Neural cell (in vitro differentiated cells): ENCODE data around the gene ERP44. TPM values are rescaled to one million over a fixed set of nuclear protein-coding genes. Genes with fewer than 3 reads are reported as not detected.
A peak's percentile ranks its signal among the peaks of the same experiment; 100 is the strongest.

Experiments used
- H2AFZ ChIP-seq: fragments of 200-600, 300-800 bp; sonication (generic), shearing (Covaris generic); 2 replicates; pipeline ENCODE4 v1.6.0; 2014; ENCODE audit warnings: low read depth, mild to moderate bottlenecking, antibody characterized with exemption, low read length, moderate library complexity
- H3F3A ChIP-seq: fragments of 200-600 bp; shearing (Covaris generic); 2 replicates; pipeline ENCODE4 v1.6.1; 2016; ENCODE audit warnings: mild to moderate bottlenecking, moderate library complexity, mixed read lengths, antibody characterized with exemption, low read length; ENCODE audit not compliant: insufficient read depth, poor library complexity, severe bottlenecking
- H3K27ac ChIP-seq: fragments of 200-600, 300-800 bp; sonication (generic), shearing (Covaris generic); 2 replicates; pipeline ENCODE4 v1.5.1; 2014; ENCODE audit warnings: mild to moderate bottlenecking, low read length, moderate library complexity
- H3K27me3 ChIP-seq: fragments of 300-800, 200-600 bp; sonication (generic), shearing (Covaris generic); 2 replicates; pipeline ENCODE4 v1.6.0; 2014; ENCODE audit warnings: mild to moderate bottlenecking, low read depth, low read length, moderate library complexity; ENCODE audit not compliant: insufficient read depth
- H3K36me3 ChIP-seq: fragments of 300-800, 200-600 bp; sonication (generic), shearing (Covaris generic); 2 replicates; pipeline ENCODE4 v1.5.1; 2014; ENCODE audit warnings: mild to moderate bottlenecking, antibody characterized with exemption, low read length, moderate library complexity; ENCODE audit not compliant: insufficient read depth
- H3K4me2 ChIP-seq: fragments of 300-800, 200-600 bp; sonication (generic), shearing (Covaris generic); 2 replicates; pipeline ENCODE4 v1.6.0; 2014; ENCODE audit warnings: mild to moderate bottlenecking, low read length
- H3K4me3 ChIP-seq: fragments of 300-800, 200-600 bp; sonication (generic), shearing (Covaris generic); 2 replicates; pipeline ENCODE4 v1.5.1; 2014; ENCODE audit warnings: mild to moderate bottlenecking, low read length, moderate library complexity
- H3K79me2 ChIP-seq: fragments of 200-600 bp; shearing (Covaris generic); replicated peaks from 2 replicates; pipeline ENCODE4 v1.6.0; 2014; ENCODE audit warnings: mild to moderate bottlenecking, low read length, moderate library complexity; ENCODE audit not compliant: insufficient read depth
- H3K9ac ChIP-seq: fragments of 300-800, 200-600 bp; sonication (generic), shearing (Covaris generic); 2 replicates; pipeline ENCODE4 v1.6.1; 2016; ENCODE audit warnings: mild to moderate bottlenecking, low read length, mixed read lengths
- H3K9me2 ChIP-seq: fragments of 200-600 bp; shearing (Covaris generic); 2 replicates; pipeline ENCODE4 v1.6.1; 2016; ENCODE audit warnings: mild to moderate bottlenecking, low read length, mixed read lengths; ENCODE audit not compliant: insufficient read depth
- H3K9me3 ChIP-seq: fragments of 200-600, 300-800 bp; sonication (generic), shearing (Covaris generic); 2 replicates; pipeline ENCODE4 v1.6.1; 2016; ENCODE audit warnings: mild to moderate bottlenecking, mixed run types, low read length, moderate library complexity, mixed read lengths
- H4K20me1 ChIP-seq: fragments of 200-600 bp; shearing (Covaris generic); 2 replicates; pipeline ENCODE4 v1.6.1; 2016; ENCODE audit warnings: mild to moderate bottlenecking, mixed run types; ENCODE audit not compliant: insufficient read depth
- CTCF ChIP-seq: fragments of 450-650 bp; IDR thresholded peaks from 2 replicates; pipeline ENCODE4 v1.5.1; 2014; ENCODE audit warnings: antibody characterized with exemption, mild to moderate bottlenecking, moderate library complexity; ENCODE audit not compliant: poor library complexity, severe bottlenecking
- EP300 ChIP-seq: fragments of 450-650 bp; conservative IDR thresholded peaks from 2 replicates; pipeline ENCODE4 v1.6.1; 2014; ENCODE audit warnings: antibody characterized with exemption, mild to moderate bottlenecking, moderate library complexity; ENCODE audit not compliant: poor library complexity, severe bottlenecking
- EZH2 ChIP-seq: fragments of 200-600, 300-800 bp; shearing (Covaris generic), sonication (generic); IDR thresholded peaks from 2 replicates; pipeline ENCODE4 v1.6.1; 2014; ENCODE audit warnings: antibody characterized with exemption, low read length, borderline replicate concordance, mild to moderate bottlenecking; ENCODE audit not compliant: insufficient read depth, poor library complexity, severe bottlenecking
- MXI1 ChIP-seq: fragments of 450-650 bp; conservative IDR thresholded peaks from 2 replicates; pipeline ENCODE4 v1.6.1; 2014; ENCODE audit warnings: antibody characterized with exemption, mild to moderate bottlenecking; ENCODE audit not compliant: poor library complexity, severe bottlenecking
- POLR2AphosphoS5 ChIP-seq: IDR thresholded peaks from 2 replicates; pipeline ENCODE4 v1.6.1; 2012
- RAD21 ChIP-seq: fragments of 450-650 bp; conservative IDR thresholded peaks from 2 replicates; pipeline ENCODE4 v1.6.1; 2014; ENCODE audit warnings: antibody characterized with exemption, mild to moderate bottlenecking, moderate library complexity
- REST ChIP-seq: IDR thresholded peaks from 2 replicates; pipeline ENCODE4 v1.6.1; 2012; ENCODE audit warnings: borderline replicate concordance
- SMC3 ChIP-seq: fragments of 450-650 bp; conservative IDR thresholded peaks from 2 replicates; pipeline ENCODE4 v1.6.1; 2014; ENCODE audit warnings: antibody characterized with exemption, mild to moderate bottlenecking, moderate library complexity; ENCODE audit not compliant: poor library complexity
- TAF1 ChIP-seq: IDR thresholded peaks from 2 replicates; pipeline ENCODE4 v1.6.1; 2012; ENCODE audit warnings: low read depth
- polyA plus RNA-seq: library from polyadenylated mRNA; depleted of rRNA; stranded (reverse); fragments of >200 nt; gene quantifications from 2 replicates; pipeline ENCODE4 v1.2.3, GENCODE V29; 2014

ERP44 gene
- polyA plus RNA-seq, 1 donor from 2014 or later, result 30.6 TPM

DNA sequence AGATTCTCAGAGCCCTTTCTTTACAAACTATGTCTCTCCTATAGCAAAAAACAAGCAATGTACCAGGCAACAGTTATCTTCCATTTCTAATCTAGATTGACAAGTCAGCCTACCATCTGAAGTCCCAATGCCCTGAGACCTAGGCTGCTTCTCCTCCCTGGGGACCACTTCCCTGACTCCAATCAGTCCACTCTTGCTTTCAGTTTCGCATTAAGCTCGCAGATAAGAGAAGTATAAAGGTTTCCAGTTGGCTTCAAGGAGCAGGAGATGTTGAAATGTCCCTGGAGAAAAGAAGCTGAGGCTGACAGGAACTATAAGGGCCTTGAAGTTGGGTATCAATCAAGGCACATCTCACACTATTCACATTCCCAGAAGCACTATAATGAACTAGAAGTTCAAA lies 32.3 kb downstream of the ERP44 start:
- no peak overlapping the region for H3K4me2 ChIP-seq
- no peak overlapping the region for H3K4me3 ChIP-seq
- no peaks in the 10 kb centered on the region for H3K79me2 ChIP-seq
- H3K36me3 ChIP-seq, result no peaks in the 10 kb centered on the region
- no peak for TF ChIP-seq CTCF
- TF ChIP-seq RAD21, result no peak
- TF ChIP-seq EZH2, result no peak
- TF ChIP-seq REST, result no peak
- TF ChIP-seq SMC3, result no peak
- no peak for TF ChIP-seq POLR2AphosphoS5
- no peak for TF ChIP-seq TAF1
- no peak for TF ChIP-seq MXI1
- TF ChIP-seq EP300, result no peak
- H3K9me3 ChIP-seq, result no peaks in the 10 kb centered on the region
- no peaks in the 10 kb centered on the region for H3K27me3 ChIP-seq
- H4K20me1 ChIP-seq, result no peaks in the 10 kb centered on the region
- H3K9ac ChIP-seq, result no peak overlapping the region
- no peaks in the 10 kb centered on the region for H3K9me2 ChIP-seq
- H3K27ac ChIP-seq, result peak overlapping the region; percentile 40
- H3F3A ChIP-seq, result no peaks in the 10 kb centered on the region
- no peak overlapping the region for H2AFZ ChIP-seq

DNA sequence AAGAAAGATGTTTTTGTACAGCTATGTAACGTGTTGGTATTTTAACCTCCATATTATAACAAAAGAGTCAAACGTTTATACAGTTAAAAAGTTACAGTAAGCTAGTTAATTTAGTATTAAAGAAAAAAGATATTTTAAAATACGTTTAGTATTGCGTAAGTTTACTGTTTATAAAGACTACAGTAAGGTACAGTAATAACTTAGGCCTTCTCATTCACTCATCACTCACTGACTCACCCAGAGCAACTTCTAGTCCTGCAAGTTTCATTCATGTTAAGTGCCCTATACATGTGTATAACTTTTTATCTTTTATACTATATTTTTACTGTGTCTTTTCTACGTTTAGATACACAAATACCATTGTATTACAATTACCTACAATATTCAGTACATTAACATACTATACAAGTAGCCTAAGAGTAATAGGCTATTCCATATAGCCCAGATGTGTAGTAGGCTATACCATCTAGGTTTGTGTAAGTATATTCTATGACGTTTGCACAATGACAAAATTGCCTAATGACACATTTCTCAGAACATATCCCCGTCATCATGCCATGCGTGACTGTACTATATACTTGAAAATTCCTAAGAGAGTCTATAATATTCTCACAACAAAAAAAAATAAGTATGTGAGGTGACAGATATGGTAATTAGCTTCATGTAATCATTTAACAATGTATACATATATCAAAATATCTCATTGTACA lies 33.8 kb downstream of the ERP44 start:
- TF ChIP-seq REST (no peak), TAF1 (no peak), EP300 (no peak), MXI1 (no peak), SMC3 (no peak), EZH2 (no peak), POLR2AphosphoS5 (no peak), CTCF (no peak), RAD21 (no peak)
- H2AFZ ChIP-seq, result no peak overlapping the region
- no peaks in the 10 kb centered on the region for H3K27me3 ChIP-seq
- no peak overlapping the region for H3K4me2 ChIP-seq
- H3K79me2 ChIP-seq, result no peaks in the 10 kb centered on the region
- H3K36me3 ChIP-seq, result no peaks in the 10 kb centered on the region
- H3K9ac ChIP-seq, result no peak overlapping the region
- no peaks in the 10 kb centered on the region for H3F3A ChIP-seq
- H3K27ac ChIP-seq, result no peak overlapping the region
- H4K20me1 ChIP-seq, result no peaks in the 10 kb centered on the region
- no peak overlapping the region for H3K4me3 ChIP-seq
- H3K9me3 ChIP-seq, result no peaks in the 10 kb centered on the region
- no peaks in the 10 kb centered on the region for H3K9me2 ChIP-seq
